Measurements from ENCODE around the gene ANTXRL.
A peak's percentile ranks its signal among the peaks of the same experiment; 100 is the strongest.

The ANTXRL gene

GRCh38 chr10:46317370-46317769, 30.6 kb downstream of the ANTXRL start:
- no peak for TF ChIP-seq CTCF (IDR thresholded peaks at IDR 0.05; ENCODE audit: borderline replicate concordance, control extremely low read depth, extremely low read depth, insufficient read depth, missing control alignments)
- no peak for DNase-seq (ENCODE audit: low spot score)
- in situ Hi-C loops (cut with MboI; ENCODE audit: low sequenced_read_pairs, unreplicated experiment): no loop called here

GRCh38 chr10:46317889-46318288, 31.1 kb downstream of the ANTXRL start:
- in situ Hi-C loops (cut with MboI; ENCODE audit: low sequenced_read_pairs, unreplicated experiment): no loop called here

GRCh38 chr10:46318799-46319198, 32.0 kb downstream of the ANTXRL start:
- in situ Hi-C loops (cut with MboI; ENCODE audit: low sequenced_read_pairs, unreplicated experiment): no loop called here
- DNase-seq (ENCODE audit: low spot score): no peak
- TF ChIP-seq CTCF (IDR thresholded peaks at IDR 0.05; ENCODE audit: borderline replicate concordance, control extremely low read depth, extremely low read depth, insufficient read depth, missing control alignments): no peak

More at GRCh38 chr10:46317889-46318288, 31.1 kb downstream of the ANTXRL start:
- DNase-seq (ENCODE audit: low spot score): no peak
- TF ChIP-seq CTCF (IDR thresholded peaks at IDR 0.05; ENCODE audit: borderline replicate concordance, control extremely low read depth, extremely low read depth, insufficient read depth, missing control alignments): no peak

- no peak for DNase-seq (ENCODE audit: low spot score)
- TF ChIP-seq CTCF (IDR thresholded peaks at IDR 0.05; ENCODE audit: borderline replicate concordance, control extremely low read depth, extremely low read depth, insufficient read depth, missing control alignments): no peak
- in situ Hi-C loops (cut with MboI; ENCODE audit: low sequenced_read_pairs, unreplicated experiment): no loop called here
These were observed 32.6 kb downstream of the ANTXRL start for GRCh38 chr10:46319389-46319788.

- in situ Hi-C loops (cut with MboI; ENCODE audit: low sequenced_read_pairs, unreplicated experiment): no loop called here
- TF ChIP-seq CTCF (IDR thresholded peaks at IDR 0.05; ENCODE audit: borderline replicate concordance, control extremely low read depth, extremely low read depth, insufficient read depth, missing control alignments): no peak
- DNase-seq (ENCODE audit: low spot score): no peak
These were observed 35.0 kb downstream of the ANTXRL start for GRCh38 chr10:46321770-46322169.

- TF ChIP-seq CTCF (IDR thresholded peaks at IDR 0.05; ENCODE audit: borderline replicate concordance, control extremely low read depth, extremely low read depth, insufficient read depth, missing control alignments): no peak
- in situ Hi-C loops (cut with MboI; ENCODE audit: low sequenced_read_pairs, unreplicated experiment): no loop called here
- DNase-seq (ENCODE audit: low spot score): no peak
These were observed 36.4 kb downstream of the ANTXRL start for GRCh38 chr10:46323176-46323575.

GRCh38 chr10:46325021-46325420, 38.2 kb downstream of the ANTXRL start:
- TF ChIP-seq CTCF (IDR thresholded peaks at IDR 0.05; ENCODE audit: borderline replicate concordance, control extremely low read depth, extremely low read depth, insufficient read depth, missing control alignments): peak; percentile 19
- DNase-seq (ENCODE audit: low spot score): no peak
- in situ Hi-C loops (cut with MboI; ENCODE audit: low sequenced_read_pairs, unreplicated experiment): no loop called here

All from GM13976 (cell line).